Endothelial cell of umbilical vein (primary cell): Measurements from ENCODE around the gene CTSE. TPM values are rescaled to one million over a fixed set of nuclear protein-coding genes. Genes with fewer than 3 reads are reported as not detected.

Experiments used
- BruUV-seq: library from RNA; stranded (reverse); fragments of 400-500 nt; replicated peaks from 2 replicates; lab custom pipeline; 2021; lab: Mats Ljungman, UMichigan
- CTCF ChIA-PET: fragments of 300-600, 350-600 bp; sonication (Branson Sonifier 250); formaldehyde crosslinking; loops from one replicate; lab custom pipeline; 2021; ENCODE audit warnings: antibody characterized with exemption, inconsistent platforms; lab: Charles Lee
- POLR2A ChIA-PET: fragments of 300-600, 350-600 bp; sonication (Branson Sonifier 250); formaldehyde crosslinking; loops from one replicate; lab custom pipeline; 2021; ENCODE audit warnings: antibody characterized with exemption, inconsistent platforms; lab: Charles Lee
- DNase-seq: peaks from one replicate; pipeline ENCODE4 v3.0.0-alpha.2; 2011; ENCODE audit warnings: low read depth, low spot score
- FAIRE-seq: peaks from 2 replicates; lab custom pipeline; 2011; peaks lifted over from hg19 to GRCh38; lab: Jason Lieb, UNC
- H2AFZ ChIP-seq: 2 replicates; pipeline ENCODE4 v1.6.0; 2012; ENCODE audit warnings: low read depth, low read length, control low read depth, inconsistent platforms
- H3K27ac ChIP-seq: 2 replicates; pipeline ENCODE4 v1.5.1; 2011; ENCODE audit warnings: low read depth, mild to moderate bottlenecking, control low read depth, low read length, moderate library complexity; ENCODE audit not compliant: insufficient read depth
- H3K27me3 ChIP-seq, 2 experiments: 2 replicates each; pipeline versions ENCODE4 v1.6.0 to v1.6.1; 2011; ENCODE audit warnings: low read length in 2 of 2, mixed read lengths in 1 of 2; ENCODE audit not compliant: control insufficient read depth in 2 of 2, insufficient read depth in 2 of 2
- H3K36me3 ChIP-seq, 2 experiments: 2 replicates in 1 of 2; 3 replicates in 1 of 2; pipeline ENCODE4 v1.5.1; 2011; ENCODE audit warnings: low read length in 2 of 2, mild to moderate bottlenecking in 1 of 2, moderate library complexity in 1 of 2; ENCODE audit not compliant: control insufficient read depth in 2 of 2, insufficient read depth in 2 of 2; ENCODE audit errors: extremely low read depth in 1 of 2
- H3K4me1 ChIP-seq: 3 replicates; pipeline ENCODE4 v1.5.1; 2011; ENCODE audit warnings: mild to moderate bottlenecking, low read length; ENCODE audit not compliant: control insufficient read depth, insufficient read depth; ENCODE audit errors: extremely low read depth
- H3K4me2 ChIP-seq: 2 replicates; pipeline ENCODE4 v1.6.1; 2011; ENCODE audit warnings: low read length, control low read depth, mixed read lengths; ENCODE audit not compliant: insufficient read depth
- H3K4me3 ChIP-seq, 3 experiments: fragments of 200-600 bp in 1 of 3; sonication (generic), shearing (Covaris generic) in 1 of 3; replicated peaks in 1 of 3; 2 replicates each; pipeline ENCODE4 v1.5.1; 2011 to 2016; ENCODE audit warnings: control low read depth in 3 of 3, low read length in 3 of 3, mild to moderate bottlenecking in 2 of 3, inconsistent platforms in 1 of 3, low read depth in 1 of 3, moderate library complexity in 1 of 3; ENCODE audit not compliant: insufficient read depth in 1 of 3
- H3K79me2 ChIP-seq: 2 replicates; pipeline ENCODE4 v1.6.0; 2012; ENCODE audit warnings: low read length, inconsistent platforms; ENCODE audit not compliant: control insufficient read depth, insufficient read depth
- H3K9ac ChIP-seq: replicated peaks from 2 replicates; pipeline ENCODE3; 2011; ENCODE audit warnings: low read length, control low read depth; ENCODE audit not compliant: insufficient read depth; ENCODE audit errors: extremely low read depth
- H3K9me1 ChIP-seq: replicated peaks from 3 replicates; pipeline ENCODE4 v1.6.0; 2011; ENCODE audit warnings: mild to moderate bottlenecking, low read length; ENCODE audit not compliant: control insufficient read depth, insufficient read depth; ENCODE audit errors: extremely low read depth
- H3K9me3 ChIP-seq: replicated peaks from 2 replicates; pipeline ENCODE4 v1.5.1; 2012; ENCODE audit warnings: low read length, inconsistent platforms; ENCODE audit not compliant: control insufficient read depth, insufficient read depth
- H4K20me1 ChIP-seq: replicated peaks from 2 replicates; pipeline ENCODE3; 2011; ENCODE audit warnings: mild to moderate bottlenecking, low read length; ENCODE audit not compliant: control insufficient read depth, insufficient read depth; ENCODE audit errors: extremely low read depth
- EZH2 ChIP-seq: IDR thresholded peaks from 2 replicates; pipeline ENCODE4 v1.6.1; 2012; ENCODE audit warnings: borderline replicate concordance, low read depth, mild to moderate bottlenecking, moderate library complexity, low read length, inconsistent platforms; ENCODE audit not compliant: severe bottlenecking
- FOS ChIP-seq: IDR thresholded peaks from 2 replicates; pipeline ENCODE4 v1.6.1; 2011; ENCODE audit warnings: mild to moderate bottlenecking, low read length, moderate library complexity, borderline replicate concordance; ENCODE audit not compliant: insufficient read depth
- GATA2 ChIP-seq: IDR thresholded peaks from 2 replicates; pipeline ENCODE4 v1.7.0; 2011; ENCODE audit warnings: low read depth, mild to moderate bottlenecking, moderate library complexity, mixed read lengths, low read length; ENCODE audit not compliant: insufficient read length, insufficient read depth
- JUN ChIP-seq: IDR thresholded peaks from 2 replicates; pipeline ENCODE4 v1.6.1; 2011; ENCODE audit warnings: borderline replicate concordance, low read depth; ENCODE audit not compliant: insufficient read length, insufficient read depth
- MYC ChIP-seq: IDR thresholded peaks from one replicate; pipeline ENCODE4 v1.6.1; 2011; ENCODE audit warnings: mild to moderate bottlenecking, low read depth, low read length
- POLR2A ChIP-seq: IDR thresholded peaks from 2 replicates; pipeline ENCODE4 v1.6.1; 2012; ENCODE audit warnings: low read depth, mild to moderate bottlenecking, control low read depth, low read length
- POLR2AphosphoS5 ChIP-seq: IDR thresholded peaks from 2 replicates; pipeline ENCODE4 v1.6.1; 2012; ENCODE audit warnings: low read depth, mild to moderate bottlenecking, control low read depth, low read length, moderate library complexity; ENCODE audit not compliant: insufficient read depth
- dilution Hi-C: fragments of 300-500 bp; cut with MboI; formaldehyde crosslinking; loops from one replicate; pipeline ENCODE4 v1.15.0; 2019; ENCODE audit warnings: low sequenced_read_pairs; ENCODE audit not compliant: extremely low pct_ligation_motif_present
- intact Hi-C: fragments of 100-400 bp; cut with micrococcal nuclease; formaldehyde crosslinking; loops from one replicate; pipeline ENCODE4 v1.10.0; 2022
- polyA plus RNA-seq, 4 experiments: library from polyadenylated mRNA; depleted of rRNA in 3 of 4; stranded (reverse) in 3 of 4; unstranded in 1 of 4; fragments of >200 nt; gene quantifications; 2 replicates each; pipeline versions ENCODE4 v1.2.1 to v1.2.3, GENCODE V29; 2011 to 2012; ENCODE audit warnings: missing spikeins in 1 of 4
- total RNA-seq: library from RNA; stranded (reverse); gene quantifications from 2 replicates; pipeline ENCODE4 v1.2.3, GENCODE V29; 2021
- TF ChIP-seq, protein P1 (sequence below): IDR thresholded peaks from 2 replicates; pipeline ENCODE4 v1.6.1; 2011; ENCODE audit not compliant: insufficient read depth, insufficient read length
- TF ChIP-seq, protein P2 (sequence below), 2 donors: IDR thresholded peaks; 1 replicate in 1 of 2; 2 replicates in 1 of 2; pipeline ENCODE4 v1.5.1; 2011; ENCODE audit warnings: low read length in 2 of 2, mild to moderate bottlenecking in 2 of 2, moderate library complexity in 2 of 2, control low read depth in 1 of 2, inconsistent platforms in 1 of 2, low read depth in 1 of 2; ENCODE audit not compliant: insufficient read depth in 1 of 2; ENCODE audit errors: extremely low read depth in 1 of 2

The CTSE gene
- total and polyA plus RNA-seq, 2 donors (not counting 3 experiments of a cell fraction or from before 2014, with no cell fraction given), result 0.17 TPM; not detected in 1

DNA sequence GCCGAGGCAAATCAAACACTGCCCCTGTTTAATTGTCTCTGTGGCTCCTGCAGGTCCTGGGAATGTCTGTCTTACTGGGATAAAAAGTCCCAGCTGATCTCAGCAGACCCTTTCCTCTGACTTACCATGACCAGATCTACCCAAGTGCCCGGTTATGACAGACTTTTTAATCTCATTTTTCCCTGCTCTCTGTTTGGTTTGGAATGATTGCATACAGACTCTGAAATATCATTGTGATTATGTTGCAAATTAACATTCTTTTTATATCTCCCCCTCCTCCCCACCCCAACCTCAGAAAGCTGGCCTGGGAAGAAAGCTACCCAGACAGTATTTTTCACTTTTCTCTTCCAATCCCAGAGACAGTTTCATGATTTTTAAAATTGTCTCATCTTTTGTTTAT lies 36.8 kb downstream of the CTSE start:
- Histone ChIP-seq H3K4me2 (no peak overlapping the region), H3K9me3 (no peaks in the 10 kb centered on the region), H3K27ac (no peak overlapping the region), H3K27me3 (no peaks in the 10 kb centered on the region), H2AFZ (peak overlapping the region; percentile 11), H3K9ac (no peak overlapping the region), H3K4me1 (peaks cover 30% of the 10 kb centered on the region), H3K36me3 (no peaks in the 10 kb centered on the region), H3K4me3 (no peak overlapping the region), H4K20me1 (no peaks in the 10 kb centered on the region), H3K79me2 (no peaks in the 10 kb centered on the region), H3K9me1 (no peaks in the 10 kb centered on the region)
- no peak for TF ChIP-seq JUN
- TF ChIP-seq, protein P1, sequence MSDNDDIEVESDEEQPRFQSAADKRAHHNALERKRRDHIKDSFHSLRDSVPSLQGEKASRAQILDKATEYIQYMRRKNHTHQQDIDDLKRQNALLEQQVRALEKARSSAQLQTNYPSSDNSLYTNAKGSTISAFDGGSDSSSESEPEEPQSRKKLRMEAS, result no peak
- no peak for TF ChIP-seq FOS
- TF ChIP-seq EZH2, result no peak
- no peak for TF ChIP-seq POLR2AphosphoS5
- no peak for TF ChIP-seq POLR2A
- TF ChIP-seq MYC, result no peak
- TF ChIP-seq GATA2, result no peak
- TF ChIP-seq, protein P2, sequence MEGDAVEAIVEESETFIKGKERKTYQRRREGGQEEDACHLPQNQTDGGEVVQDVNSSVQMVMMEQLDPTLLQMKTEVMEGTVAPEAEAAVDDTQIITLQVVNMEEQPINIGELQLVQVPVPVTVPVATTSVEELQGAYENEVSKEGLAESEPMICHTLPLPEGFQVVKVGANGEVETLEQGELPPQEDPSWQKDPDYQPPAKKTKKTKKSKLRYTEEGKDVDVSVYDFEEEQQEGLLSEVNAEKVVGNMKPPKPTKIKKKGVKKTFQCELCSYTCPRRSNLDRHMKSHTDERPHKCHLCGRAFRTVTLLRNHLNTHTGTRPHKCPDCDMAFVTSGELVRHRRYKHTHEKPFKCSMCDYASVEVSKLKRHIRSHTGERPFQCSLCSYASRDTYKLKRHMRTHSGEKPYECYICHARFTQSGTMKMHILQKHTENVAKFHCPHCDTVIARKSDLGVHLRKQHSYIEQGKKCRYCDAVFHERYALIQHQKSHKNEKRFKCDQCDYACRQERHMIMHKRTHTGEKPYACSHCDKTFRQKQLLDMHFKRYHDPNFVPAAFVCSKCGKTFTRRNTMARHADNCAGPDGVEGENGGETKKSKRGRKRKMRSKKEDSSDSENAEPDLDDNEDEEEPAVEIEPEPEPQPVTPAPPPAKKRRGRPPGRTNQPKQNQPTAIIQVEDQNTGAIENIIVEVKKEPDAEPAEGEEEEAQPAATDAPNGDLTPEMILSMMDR (IDR thresholded peaks at IDR 0.05; ENCODE audit: extremely low read depth in 1 of 2, insufficient read depth in 1 of 2, low read depth in 1 of 2, low read length in 2 of 2), result no peak
- intact Hi-C loops, result no loop called here
- DNase-seq, result no peak
- POLR2A ChIA-PET, result no interaction called here
- no peak for FAIRE-seq
- CTCF ChIA-PET, result interaction anchor here (1.1 to 12.0 kb wide), 8 partner anchors 10 to 195 kb away, joined by 4 to 1606 read pairs (median 29); no protein-coding TSS in a partner anchor
- no TSS peak for BruUV-seq
- dilution Hi-C loops, result loop anchor here (25.0 kb wide), 1 partner anchor 125 kb away; the partner anchor contains the start of gene AVPR1B
